IMR-90 (cell line): ENCODE data around the gene CEP128. TPM values are rescaled to one million over a fixed set of nuclear protein-coding genes. Genes with fewer than 3 reads are reported as not detected.
A peak's percentile ranks its signal among the peaks of the same experiment; 100 is the strongest.

Source experiments
- ATAC-seq: fragments of 200-7000 bp; cut with Tn5 transposase; 2 replicates; pipeline ENCODE4 v1.9.1; 2020; ENCODE audit warnings: low read depth, mild to moderate bottlenecking, moderate library complexity
- BruUV-seq: library from RNA; stranded (reverse); fragments of 400-500 nt; replicated peaks from 2 replicates; lab custom pipeline; 2021; lab: Mats Ljungman, UMichigan
- CTCF ChIA-PET: fragments of 300-600 bp; formaldehyde crosslinking; extraction: SDS; loops from one replicate; lab custom pipeline; 2021; ENCODE audit warnings: antibody characterized with exemption; lab: Yijun Ruan, JAX
- POLR2A ChIA-PET: fragments of 300-600 bp; sonication (Branson Sonifier 250); formaldehyde crosslinking; loops from one replicate; lab custom pipeline; 2022; ENCODE audit warnings: antibody characterized with exemption; ENCODE audit not compliant: unreplicated experiment; lab: Charles Lee
- DNase-seq: peaks from one replicate; pipeline ENCODE4 v3.0.0; 2013
- H2AFZ ChIP-seq: replicated peaks from 2 replicates; pipeline ENCODE3; 2013; ENCODE audit warnings: low read length, mild to moderate bottlenecking; ENCODE audit not compliant: poor library complexity
- H2AK5ac ChIP-seq: 2 replicates; pipeline ENCODE4 v1.6.1; 2013; ENCODE audit warnings: low read depth, low read length, inconsistent platforms
- H2AK9ac ChIP-seq: replicated peaks from 2 replicates; pipeline ENCODE3; 2013; ENCODE audit warnings: mild to moderate bottlenecking, low read depth, low read length, moderate library complexity; ENCODE audit not compliant: poor library complexity
- H2BK120ac ChIP-seq: 2 replicates; pipeline ENCODE4 v1.6.1; 2013; ENCODE audit warnings: low read depth, low read length, inconsistent platforms
- H2BK15ac ChIP-seq: 3 replicates; pipeline ENCODE4 v1.6.1; 2013; ENCODE audit warnings: low read depth, low read length, inconsistent platforms
- H2BK20ac ChIP-seq: 2 replicates; pipeline ENCODE4 v1.6.1; 2013; ENCODE audit warnings: low read depth, mild to moderate bottlenecking, inconsistent platforms, low read length, moderate library complexity
- H2BK5ac ChIP-seq: 2 replicates; pipeline ENCODE4 v1.6.1; 2013; ENCODE audit warnings: mild to moderate bottlenecking, low read depth, low read length, inconsistent platforms; ENCODE audit not compliant: poor library complexity, severe bottlenecking
- H3K14ac ChIP-seq: replicated peaks from 2 replicates; pipeline ENCODE4 v1.6.1; 2013; ENCODE audit warnings: low read depth, low read length, inconsistent platforms
- H3K18ac ChIP-seq: 2 replicates; pipeline ENCODE4 v1.6.1; 2013; ENCODE audit warnings: low read depth, low read length, control low read depth
- H3K23ac ChIP-seq: 2 replicates; pipeline ENCODE4 v1.6.1; 2013; ENCODE audit warnings: low read depth, low read length, inconsistent platforms
- H3K27ac ChIP-seq: 2 replicates; pipeline ENCODE4 v1.5.1; 2013; ENCODE audit warnings: mild to moderate bottlenecking, control low read depth, low read length; ENCODE audit not compliant: insufficient read depth
- H3K27me3 ChIP-seq: 2 replicates; pipeline ENCODE4 v1.6.1; 2013; ENCODE audit warnings: low read length; ENCODE audit not compliant: control insufficient read depth, insufficient read depth
- H3K36me3 ChIP-seq: 2 replicates; pipeline ENCODE4 v1.6.1; 2013; ENCODE audit warnings: low read length, mixed read lengths; ENCODE audit not compliant: control insufficient read depth, insufficient read depth
- H3K4ac ChIP-seq: 2 replicates; pipeline ENCODE4 v1.6.1; 2013; ENCODE audit warnings: low read depth, low read length, inconsistent platforms
- H3K4me1 ChIP-seq: 2 replicates; pipeline ENCODE4 v1.6.1; 2013; ENCODE audit warnings: low read length, mixed read lengths; ENCODE audit not compliant: control insufficient read depth, insufficient read depth
- H3K4me2 ChIP-seq: 2 replicates; pipeline ENCODE4 v1.6.1; 2013; ENCODE audit warnings: low read depth, mild to moderate bottlenecking, control low read depth, low read length, moderate library complexity
- H3K4me3 ChIP-seq: 2 replicates; pipeline ENCODE4 v1.5.1; 2013; ENCODE audit warnings: low read depth, mild to moderate bottlenecking, control low read depth, low read length, moderate library complexity; ENCODE audit not compliant: insufficient read depth
- H3K56ac ChIP-seq: 2 replicates; pipeline ENCODE4 v1.6.1; 2013; ENCODE audit warnings: low read length, inconsistent platforms; ENCODE audit not compliant: insufficient read depth; ENCODE audit errors: extremely low read depth
- H3K79me1 ChIP-seq, 2 experiments: 2 replicates each; pipeline ENCODE4 v1.6.1; 2013; ENCODE audit warnings: low read length in 2 of 2, inconsistent platforms in 1 of 2, low read depth in 1 of 2
- H3K9ac ChIP-seq: 2 replicates; pipeline ENCODE4 v1.6.1; 2013; ENCODE audit warnings: low read depth, low read length, control low read depth
- H3K9me1 ChIP-seq: 2 replicates; pipeline ENCODE4 v1.6.1; 2013; ENCODE audit warnings: low read length, inconsistent platforms; ENCODE audit not compliant: insufficient read depth
- H3K9me3 ChIP-seq: 2 replicates; pipeline ENCODE4 v1.6.1; 2013; ENCODE audit warnings: low read length; ENCODE audit not compliant: control insufficient read depth, insufficient read depth
- H4K20me1 ChIP-seq: 2 replicates; pipeline ENCODE4 v1.6.1; 2013; ENCODE audit warnings: low read length, inconsistent platforms; ENCODE audit not compliant: insufficient read depth
- H4K5ac ChIP-seq: 2 replicates; pipeline ENCODE4 v1.6.1; 2013; ENCODE audit warnings: mild to moderate bottlenecking, low read depth, low read length, control low read depth
- H4K8ac ChIP-seq, 2 experiments: 2 replicates each; pipeline ENCODE4 v1.6.1; 2013; ENCODE audit warnings: low read depth in 2 of 2, low read length in 2 of 2, control low read depth in 1 of 2, inconsistent platforms in 1 of 2
- H4K91ac ChIP-seq: 2 replicates; pipeline ENCODE4 v1.6.1; 2013; ENCODE audit warnings: low read depth, low read length, inconsistent platforms; ENCODE audit not compliant: insufficient read depth
- CEBPB ChIP-seq: IDR thresholded peaks from 2 replicates; pipeline ENCODE4 v1.6.1; 2012; ENCODE audit warnings: low read depth, low read length, improper control_type of control experiment
- RAD21 ChIP-seq: IDR thresholded peaks from 2 replicates; pipeline ENCODE4 v1.6.1; 2012; ENCODE audit warnings: low read length, improper control_type of control experiment
- RFX5 ChIP-seq: IDR thresholded peaks from 2 replicates; pipeline ENCODE4 v1.8.0; 2012; ENCODE audit warnings: low read depth, mild to moderate bottlenecking, low read length, moderate library complexity
- SMC3 ChIP-seq: fragments of 150-350 bp; IDR thresholded peaks from 2 replicates; pipeline ENCODE4 v1.6.1; 2016; ENCODE audit warnings: low read depth, mild to moderate bottlenecking, antibody characterized with exemption, low read length, moderate library complexity
- WGBS, 2 experiments: methylation state at CpG; one replicate each; pipeline versions ENCODE4 v1.1.5 to v1.1.7; 2013; ENCODE audit warnings: missing lambda C conversion rate in 2 of 2; ENCODE audit not compliant: insufficient read length in 1 of 2; ENCODE audit errors: extremely low coverage in 2 of 2; 5-methylcytosine and 5-hydroxymethylcytosine counted together
- dilution Hi-C: fragments of 300-500 bp; cut with HindIII; formaldehyde crosslinking; loops from one replicate; pipeline ENCODE4 v1.14.3; 2018; ENCODE audit warnings: low sequenced_read_pairs; ENCODE audit not compliant: unreplicated experiment
- in situ Hi-C: fragments of 300-500 bp; cut with MboI; formaldehyde crosslinking; loops from 3 replicates; pipeline ENCODE4 v1.14.3; 2019; ENCODE audit warnings: low sequenced_read_pairs, inconsistent platforms, mixed read lengths
- intact Hi-C: fragments of 100-400 bp; cut with micrococcal nuclease; formaldehyde crosslinking; loops from 2 replicates; pipeline ENCODE4 v1.10.0; 2022
- polyA plus RNA-seq, 3 experiments: library from polyadenylated mRNA; depleted of rRNA; stranded (reverse); fragments of >200 nt; gene quantifications; 2 replicates each; pipeline ENCODE4 v1.2.3, GENCODE V29; 2012; ENCODE audit warnings: low replicate concordance in 1 of 3
- total RNA-seq: library from RNA; depleted of rRNA; stranded (reverse); fragments of >200 nt; gene quantifications from 2 replicates; pipeline ENCODE4 v1.2.3, GENCODE V29; 2012

Gene CEP128
- total and polyA plus RNA-seq, 2 of the 4 experiments (the other 2 are of a cell fraction): 1.9 to 5.7 TPM

DNA sequence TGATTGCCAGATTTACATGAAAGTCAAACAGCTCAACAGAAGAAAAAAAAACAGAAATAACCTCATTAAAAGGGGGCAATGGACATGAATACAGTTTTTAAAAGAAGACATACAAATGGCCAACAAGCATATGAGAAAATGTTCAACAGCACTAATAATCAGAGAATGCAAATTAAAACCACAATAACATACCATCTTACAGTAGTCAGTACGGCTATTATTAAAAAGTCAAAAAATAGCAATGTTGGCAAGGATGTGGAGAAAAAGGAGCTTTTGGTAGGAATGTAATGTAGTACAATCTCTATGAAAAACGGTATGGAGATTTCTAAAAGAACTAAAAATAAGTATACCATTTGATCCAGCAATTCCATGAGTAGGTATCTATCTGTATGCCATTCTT, 272.1 kb downstream of the CEP128 start:
- WGBS, 2 experiments: no CpG with 5 or more reads among the region's 2 CpGs
- no peak overlapping the region for H2AFZ ChIP-seq
- no peak overlapping the region for H3K9ac ChIP-seq
- no TSS peak for BruUV-seq
- ATAC-seq (no peak), DNase-seq (peak; percentile 47)
- no peak overlapping the region for H3K23ac ChIP-seq
- no peak overlapping the region for H4K8ac ChIP-seq
- H3K4ac ChIP-seq: no peak overlapping the region
- no peaks in the 10 kb centered on the region for H4K20me1 ChIP-seq
- H2BK120ac ChIP-seq: no peak overlapping the region
- no peak overlapping the region for H3K4me3 ChIP-seq
- no peak overlapping the region for H3K14ac ChIP-seq
- H3K36me3 ChIP-seq: no peaks in the 10 kb centered on the region
- H2AK9ac ChIP-seq: no peak overlapping the region
- no peak overlapping the region for H3K56ac ChIP-seq
- CTCF ChIA-PET: no interaction called here
- no peak overlapping the region for H4K5ac ChIP-seq
- H2BK5ac ChIP-seq: no peak overlapping the region
- intact Hi-C loops (no loop called here), in situ Hi-C loops (no loop called here), dilution Hi-C loops (no loop called here)
- H3K27ac ChIP-seq: no peak overlapping the region
- H3K4me2 ChIP-seq: no peak overlapping the region
- no peaks in the 10 kb centered on the region for H3K27me3 ChIP-seq
- H4K91ac ChIP-seq: no peak overlapping the region
- H2AK5ac ChIP-seq: no peak overlapping the region
- TF ChIP-seq RAD21: no peak
- TF ChIP-seq SMC3: no peak
- no peak for TF ChIP-seq RFX5
- no peak for TF ChIP-seq CEBPB
- no peak overlapping the region for H2BK20ac ChIP-seq
- no peak overlapping the region for H3K18ac ChIP-seq
- POLR2A ChIA-PET: no interaction called here
- H2BK15ac ChIP-seq: no peak overlapping the region
- H3K9me1 ChIP-seq: peaks cover 3% of the 10 kb centered on the region; the same call in 1 of the 2 replicates
- no peaks in the 10 kb centered on the region for H3K9me3 ChIP-seq
- peaks cover 0 to 3% of the 10 kb centered on the region in 2 experiments; a peak in 1 of 4 replicates for H3K79me1 ChIP-seq
- peaks cover 5% of the 10 kb centered on the region; the same call in 1 of the 2 replicates for H3K4me1 ChIP-seq
